DMS 273 (cell line): Measurements from ENCODE around the gene SLAMF8.

ENCODE experiments used
- DNase-seq: peaks from one replicate; lab custom pipeline; 2025; ENCODE audit not compliant: unreplicated experiment; lab: John Stamatoyannopoulos, UW

SLAMF8 gene

DNA sequence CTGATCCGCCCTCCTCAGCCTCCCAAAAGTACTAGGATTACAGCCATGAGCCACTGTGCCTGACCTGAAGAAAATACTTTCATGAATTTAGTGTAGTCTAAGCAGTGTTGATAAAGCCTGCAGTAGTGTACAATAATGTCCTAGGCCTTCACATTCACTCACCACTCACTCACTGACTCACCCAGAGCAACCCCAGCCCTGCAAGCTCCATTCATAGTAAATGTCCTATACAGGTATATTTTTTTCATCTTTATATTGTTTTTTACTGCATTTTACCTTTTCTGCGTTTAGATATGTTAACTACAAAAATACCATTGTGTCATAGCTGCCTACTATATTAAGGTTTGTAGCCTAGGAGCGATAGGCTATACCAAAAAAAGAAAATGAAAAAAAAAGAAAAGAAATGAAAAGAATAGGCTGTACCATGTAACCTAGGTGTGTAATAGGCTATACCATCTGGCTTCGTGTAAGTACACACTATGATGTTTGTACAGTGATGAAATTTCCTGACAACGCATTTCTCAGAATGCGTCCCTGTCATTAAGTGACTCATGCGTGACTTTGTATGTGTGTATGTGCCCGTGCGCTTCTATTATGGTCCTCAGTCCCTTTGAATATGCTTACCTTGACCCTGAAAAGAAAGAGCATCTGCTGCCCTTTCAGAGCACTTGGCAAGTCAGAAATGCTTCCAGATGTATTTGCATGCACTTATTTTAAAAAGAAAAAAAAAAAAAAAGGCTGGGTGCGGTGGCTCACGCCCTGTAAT lies 9.2 kb upstream of the SLAMF8 start:
- DNase-seq, result peak; percentile 10

DNA sequence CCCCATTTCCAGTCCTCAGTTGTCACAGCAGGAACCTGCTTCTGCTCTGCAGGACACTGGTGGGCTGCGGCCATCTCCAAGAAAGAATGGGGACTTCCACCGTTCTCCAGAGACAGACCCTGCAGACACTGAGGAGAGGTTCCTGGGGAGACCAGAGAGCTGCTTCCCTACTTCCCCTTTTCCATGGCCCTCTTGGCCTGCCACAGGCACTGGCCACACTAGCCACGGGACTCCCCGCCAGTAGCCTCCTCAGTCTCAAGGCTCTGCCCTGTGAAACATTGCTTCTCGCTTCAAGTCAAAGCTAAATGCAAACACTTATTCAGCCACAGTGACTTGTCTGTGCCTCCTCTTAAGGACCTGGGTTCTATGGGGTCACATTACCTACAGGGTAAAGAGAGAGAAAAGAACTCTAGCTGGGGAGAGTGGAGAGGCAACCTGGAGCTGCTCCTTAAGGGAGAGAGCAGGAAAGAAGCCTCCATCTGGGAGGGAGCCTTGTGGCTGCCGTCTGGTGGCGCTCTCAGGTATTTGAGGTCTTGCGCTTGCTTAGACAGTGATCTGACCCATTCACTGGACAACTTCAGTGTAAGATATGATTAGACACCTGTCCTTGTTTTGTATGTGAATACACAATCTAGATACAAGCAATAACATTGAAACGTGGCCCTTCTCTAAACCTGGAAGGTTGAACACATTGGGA lies 5.4 kb upstream of the SLAMF8 start:
- DNase-seq, result peak; percentile 75

GRCh38 chr1:159823406-159823805 lies 3.3 kb upstream of the SLAMF8 start:
- DNase-seq, result peak; percentile 92

DNA sequence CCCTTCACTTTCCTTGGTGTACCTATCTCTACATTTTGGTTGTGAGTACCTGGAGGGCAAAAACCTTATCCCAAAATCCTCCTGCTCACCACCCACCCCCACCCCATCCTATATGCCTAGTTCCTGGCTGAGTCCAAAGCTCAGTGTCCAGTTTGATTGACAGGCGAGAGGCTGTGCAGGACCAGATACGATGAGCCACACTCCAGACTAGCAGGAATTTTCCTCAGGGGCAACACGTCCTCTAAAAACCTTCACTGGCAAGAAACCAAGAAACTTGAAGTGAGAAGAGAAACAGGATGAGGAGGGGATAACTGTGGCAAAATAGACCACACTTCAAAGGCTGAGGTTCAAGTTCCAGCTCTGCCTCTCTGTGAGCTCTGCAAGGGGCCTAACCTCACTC lies 1.1 kb upstream of the SLAMF8 start:
- DNase-seq, result no peak

GRCh38 chr1:159827102-159827490 lies 423 bp downstream of the SLAMF8 start:
- DNase-seq, result no peak

DNA sequence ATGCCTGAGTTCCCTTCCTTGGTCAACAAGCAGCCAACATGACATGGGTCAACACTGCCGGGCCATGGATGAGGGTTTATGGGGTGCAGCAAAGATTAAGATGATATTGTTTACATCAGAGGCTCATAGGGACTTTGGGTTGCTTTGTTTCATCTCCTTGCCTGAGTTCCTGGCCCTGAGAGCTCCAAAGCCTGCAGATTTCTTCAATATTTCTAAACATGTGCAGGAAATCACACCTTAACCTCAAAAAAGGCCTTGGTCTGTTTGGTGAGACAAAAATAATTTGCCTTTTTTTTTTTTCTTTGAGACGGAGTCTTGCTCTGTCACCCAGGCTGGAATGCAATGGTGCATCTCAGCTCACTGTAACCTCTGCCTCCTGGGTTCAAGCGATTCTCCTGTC lies 876 bp downstream of the SLAMF8 start:
- no peak for DNase-seq

DNA sequence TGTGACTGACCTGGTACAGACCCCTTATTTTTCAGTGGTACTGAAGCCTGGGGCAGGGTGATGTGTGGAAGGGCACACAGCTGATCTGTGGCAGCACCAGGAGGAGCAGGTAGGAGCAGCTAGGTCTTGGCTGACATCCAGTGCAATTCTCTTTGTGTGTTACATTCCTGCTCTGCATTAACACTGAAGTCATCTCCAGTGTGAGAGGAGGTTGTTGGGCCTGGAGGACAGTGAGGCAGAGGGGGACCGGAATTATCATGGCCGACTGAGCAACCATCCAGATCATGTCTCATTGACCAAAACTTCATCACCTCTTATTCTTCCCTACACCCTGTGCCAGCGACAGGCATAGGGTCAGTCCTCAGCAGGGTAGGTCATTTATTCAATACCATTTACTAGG lies 1.5 kb downstream of the SLAMF8 start:
- no peak for DNase-seq

- DNase-seq, result no peak
Observed at GRCh38 chr1:159828581-159829272, 2.1 kb downstream of the SLAMF8 start.

- peak; percentile 73 for DNase-seq
Observed at GRCh38 chr1:159829273-159829634, 2.6 kb downstream of the SLAMF8 start.

DNA sequence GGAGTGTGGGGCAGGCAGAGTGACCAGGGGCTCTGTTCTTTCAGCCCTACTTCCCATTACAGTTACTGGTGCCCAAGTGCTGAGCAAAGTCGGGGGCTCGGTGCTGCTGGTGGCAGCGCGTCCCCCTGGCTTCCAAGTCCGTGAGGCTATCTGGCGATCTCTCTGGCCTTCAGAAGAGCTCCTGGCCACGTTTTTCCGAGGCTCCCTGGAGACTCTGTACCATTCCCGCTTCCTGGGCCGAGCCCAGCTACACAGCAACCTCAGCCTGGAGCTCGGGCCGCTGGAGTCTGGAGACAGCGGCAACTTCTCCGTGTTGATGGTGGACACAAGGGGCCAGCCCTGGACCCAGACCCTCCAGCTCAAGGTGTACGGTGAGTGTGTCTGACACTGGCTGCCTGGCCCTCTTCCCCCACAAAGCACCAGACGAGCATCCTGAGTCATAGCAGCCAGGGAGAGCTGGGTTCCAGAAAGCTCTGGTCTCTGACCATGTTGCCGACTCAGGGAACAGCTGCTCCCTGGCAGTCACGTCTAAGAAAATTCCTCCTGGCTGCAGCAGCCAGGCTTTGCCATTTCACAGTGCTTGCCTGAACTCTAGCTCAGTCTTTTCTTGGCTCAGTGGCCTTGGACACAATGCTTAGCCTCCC lies 3.3 kb downstream of the SLAMF8 start:
- peak; percentile 39 for DNase-seq

DNA sequence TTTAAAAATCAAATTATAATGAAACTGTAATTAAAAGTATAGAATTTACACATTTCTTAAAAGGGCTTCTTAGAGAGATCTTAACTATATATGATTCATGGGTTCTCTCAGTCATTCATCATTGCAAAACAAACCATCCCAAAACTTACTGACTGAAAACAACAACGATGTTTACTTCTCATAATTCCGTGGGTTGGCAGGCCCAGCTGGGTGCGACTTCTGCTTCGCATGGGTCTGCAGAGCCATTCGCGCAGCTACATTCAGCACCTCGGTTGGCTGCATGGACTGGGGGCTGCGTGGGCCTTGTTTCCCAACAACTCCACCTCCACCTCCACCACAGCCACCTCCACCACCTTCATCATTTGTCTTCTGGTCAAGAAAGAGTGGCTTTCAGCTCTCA lies 4.0 kb downstream of the SLAMF8 start:
- no peak for DNase-seq

DNA sequence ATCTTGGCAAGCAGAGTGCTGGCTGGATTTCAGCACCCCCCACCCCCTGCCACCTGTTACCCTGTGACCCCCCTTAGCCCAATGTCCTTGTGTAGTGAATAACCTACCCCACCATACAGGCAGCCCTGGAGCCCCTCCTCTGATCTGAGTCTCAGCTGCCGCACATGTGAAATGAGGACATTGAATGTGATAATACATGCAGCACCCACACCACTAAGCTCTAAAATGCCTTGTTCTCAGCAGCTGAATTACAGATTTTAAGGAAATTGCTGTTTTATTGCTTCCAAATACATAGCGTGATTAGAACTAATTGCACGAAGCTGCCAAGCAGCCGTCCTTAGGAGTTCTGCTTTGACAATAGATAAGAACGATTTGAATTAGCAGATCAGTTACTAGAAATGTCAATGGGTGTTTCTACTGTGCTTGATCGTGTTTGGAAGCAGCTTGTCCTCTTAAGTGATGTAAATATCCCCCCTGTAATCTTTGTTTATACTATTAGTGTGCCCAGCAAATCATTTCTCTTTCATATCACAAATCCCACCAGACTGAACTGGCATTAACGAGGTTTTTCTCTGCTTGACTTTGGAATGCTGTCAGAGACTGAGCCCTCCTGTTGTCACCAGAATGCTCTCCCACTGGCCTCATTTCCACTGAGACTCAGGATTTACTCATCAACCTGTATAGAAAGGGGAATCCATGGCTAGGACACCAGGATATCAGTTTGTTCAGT lies 4.9 kb downstream of the SLAMF8 start:
- peak; percentile 25 for DNase-seq

GRCh38 chr1:159832309-159832708 lies 5.6 kb downstream of the SLAMF8 start:
- DNase-seq, result no peak

DNA sequence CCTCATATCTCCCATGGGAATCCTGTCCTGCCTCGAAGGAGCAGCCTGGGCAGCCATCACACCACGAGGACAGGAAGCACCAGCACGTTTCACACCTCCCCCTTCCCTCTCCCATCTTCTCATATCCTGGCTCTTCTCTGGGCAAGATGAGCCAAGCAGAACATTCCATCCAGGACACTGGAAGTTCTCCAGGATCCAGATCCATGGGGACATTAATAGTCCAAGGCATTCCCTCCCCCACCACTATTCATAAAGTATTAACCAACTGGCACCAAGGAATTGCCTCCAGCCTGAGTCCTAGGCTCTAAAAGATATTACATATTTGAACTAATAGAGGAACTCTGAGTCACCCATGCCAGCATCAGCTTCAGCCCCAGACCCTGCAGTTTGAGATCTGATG lies 8.7 kb downstream of the SLAMF8 start:
- no peak for DNase-seq

DNA sequence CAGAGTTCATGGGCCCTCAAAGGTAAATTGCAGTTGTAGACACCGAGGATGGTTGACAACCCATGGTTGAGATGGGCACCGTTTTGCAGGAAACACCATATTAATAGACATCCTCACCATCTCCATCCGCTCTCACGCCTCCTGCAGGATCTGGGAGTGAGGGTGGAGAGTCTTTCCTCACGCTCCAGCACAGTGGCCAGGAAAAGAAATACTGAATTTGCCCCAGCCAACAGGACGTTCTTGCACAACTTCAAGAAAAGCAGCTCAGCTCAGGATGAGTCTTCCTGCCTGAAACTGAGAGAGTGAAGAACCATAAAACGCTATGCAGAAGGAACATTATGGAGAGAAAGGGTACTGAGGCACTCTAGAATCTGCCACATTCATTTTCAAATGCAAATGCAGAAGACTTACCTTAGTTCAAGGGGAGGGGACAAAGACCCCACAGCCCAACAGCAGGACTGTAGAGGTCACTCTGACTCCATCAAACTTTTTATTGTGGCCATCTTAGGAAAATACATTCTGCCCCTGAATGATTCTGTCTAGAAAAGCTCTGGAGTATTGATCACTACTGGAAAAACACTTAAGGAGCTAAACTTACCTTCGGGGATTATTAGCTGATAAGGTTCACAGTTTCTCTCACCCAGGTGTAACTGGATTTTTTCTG lies 9.3 kb downstream of the SLAMF8 start:
- DNase-seq, result peak; percentile 38

GRCh38 chr1:159838715-159839114 lies 12.0 kb downstream of the SLAMF8 start:
- DNase-seq, result no peak

- DNase-seq, result no peak
Observed at GRCh38 chr1:159839116-159839849, 12.6 kb downstream of the SLAMF8 start.

GRCh38 chr1:159841749-159842148 lies 15.1 kb downstream of the SLAMF8 start:
- no peak for DNase-seq

DNA sequence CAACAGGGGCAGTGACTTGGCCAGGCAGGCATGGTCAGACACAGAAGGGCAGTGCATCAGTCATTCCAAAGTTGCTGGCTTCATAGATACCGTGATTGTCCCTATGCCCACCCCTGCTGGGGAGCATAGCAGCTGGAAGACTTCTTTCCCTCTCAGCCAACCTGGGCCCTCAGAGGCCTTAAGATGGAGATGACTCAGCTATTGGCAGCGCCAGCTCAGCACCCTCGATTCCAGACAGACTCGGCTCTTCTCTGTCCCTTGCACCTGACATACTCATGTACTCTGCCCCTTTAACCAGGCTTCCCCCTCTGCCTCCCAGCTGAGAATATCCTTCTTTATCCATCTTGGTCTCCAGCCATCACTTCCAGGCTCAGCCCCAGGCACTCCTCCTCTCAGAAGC lies 16.8 kb downstream of the SLAMF8 start:
- DNase-seq, result no peak
